Stimulated activated naive CD4-positive, alpha-beta T cell (primary cell): Measurements from ENCODE around the gene C1orf232.

Experiments used
- DNase-seq, 6 experiments: peaks; one replicate each; lab custom pipeline; 2025; lab: John Stamatoyannopoulos, UW

C1orf232 gene

DNA sequence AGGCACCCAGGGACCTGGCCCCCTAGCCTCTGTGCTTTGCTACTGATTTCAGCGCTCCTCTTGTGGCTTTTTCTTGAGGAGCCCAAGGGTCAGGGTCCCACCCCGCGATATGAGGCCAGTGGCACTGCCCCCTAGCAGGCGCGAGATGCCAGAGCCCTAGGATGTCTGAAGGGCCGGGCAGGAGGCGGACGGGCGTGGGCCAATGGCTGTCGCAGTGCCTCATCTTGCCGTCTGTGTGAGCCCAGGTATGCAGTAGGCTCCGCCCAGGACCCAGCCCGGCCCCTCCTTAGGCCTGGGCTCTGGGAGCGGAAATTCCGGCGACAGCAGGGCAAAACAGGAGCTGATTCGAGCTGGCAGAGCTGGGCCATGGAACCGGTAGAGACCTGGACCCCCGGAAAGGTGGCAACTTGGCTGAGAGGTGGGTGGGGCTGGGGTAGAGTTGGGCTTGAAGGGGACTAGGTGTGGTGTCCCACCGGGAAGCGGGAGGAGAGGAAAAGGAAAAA, 8.5 kb upstream of the C1orf232 start, which contains the start of gene CNKSR1:
Gene CNKSR1 (plus strand): TSS at position 310 of the 503 bp plus-strand sequence. CDS start 57 bp downstream, at position 367.
- DNase-seq = no peak

DNA sequence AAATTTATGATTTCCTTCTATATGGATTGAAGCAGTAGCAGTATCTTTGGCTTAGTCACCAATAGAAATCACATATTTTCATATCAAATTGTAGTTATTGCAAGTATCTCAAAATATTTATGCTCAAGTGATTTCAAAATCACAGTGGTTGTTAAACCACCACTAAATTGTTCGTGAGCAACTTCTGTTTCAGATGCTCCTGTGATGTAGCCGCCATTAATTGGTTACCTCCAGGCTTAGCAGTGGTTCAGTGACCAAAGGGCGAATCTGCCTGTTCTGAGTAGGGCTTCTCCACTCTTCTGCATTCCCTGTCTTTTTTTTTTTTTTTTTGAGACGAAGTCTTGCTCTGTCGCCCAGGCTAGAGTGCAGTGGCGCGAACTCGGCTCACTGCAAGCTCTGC, 6.6 kb upstream of the C1orf232 start:
- DNase-seq = no peak

- DNase-seq = no peak
Observed at GRCh38 chr1:26171084-26172072, 2.6 kb upstream of the C1orf232 start, which contains the start of gene ZNF593OS. ZNF593OS (minus strand) TSS chr1:26171832; CDS start chr1:26171661, 171 bp downstream.

GRCh38 chr1:26170472-26170821, 1.7 kb upstream of the C1orf232 start:
- no peak for DNase-seq

GRCh38 chr1:26169669-26170471, 1.1 kb upstream of the C1orf232 start, which contains the start of gene ZNF593:
ZNF593 (plus strand) TSS chr1:26169908; CDS start chr1:26169984, 76 bp downstream.
- DNase-seq = peak; percentile 37 to 77 (median 66)

GRCh38 chr1:26169198-26169554, 413 bp upstream of the C1orf232 start:
- DNase-seq = no peak

DNA sequence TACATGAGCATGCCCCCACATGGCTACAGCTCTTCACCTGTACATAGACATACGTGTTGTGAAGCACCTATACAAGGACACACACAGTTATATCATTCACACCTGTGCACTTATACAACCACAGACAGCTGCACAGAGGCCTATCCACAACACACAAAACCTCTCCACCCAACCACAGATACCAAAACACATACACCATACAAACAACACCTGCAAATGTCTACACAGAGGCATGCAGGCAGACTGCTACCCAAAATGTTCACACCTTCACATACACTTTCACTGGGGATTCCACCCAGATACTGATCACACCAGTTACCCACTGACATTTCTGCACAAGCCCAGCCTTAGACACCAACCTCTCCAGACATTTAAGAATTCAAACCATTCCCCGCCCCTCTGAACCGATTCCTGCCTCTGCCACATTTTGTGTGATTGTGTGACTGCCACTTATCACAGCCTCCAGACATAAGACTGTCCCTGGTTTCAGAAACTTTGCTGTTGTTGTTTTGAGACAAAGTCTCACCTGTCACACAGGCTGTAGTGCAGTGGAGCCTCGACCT, 2.0 kb downstream of the C1orf232 start:
- DNase-seq = no peak

DNA sequence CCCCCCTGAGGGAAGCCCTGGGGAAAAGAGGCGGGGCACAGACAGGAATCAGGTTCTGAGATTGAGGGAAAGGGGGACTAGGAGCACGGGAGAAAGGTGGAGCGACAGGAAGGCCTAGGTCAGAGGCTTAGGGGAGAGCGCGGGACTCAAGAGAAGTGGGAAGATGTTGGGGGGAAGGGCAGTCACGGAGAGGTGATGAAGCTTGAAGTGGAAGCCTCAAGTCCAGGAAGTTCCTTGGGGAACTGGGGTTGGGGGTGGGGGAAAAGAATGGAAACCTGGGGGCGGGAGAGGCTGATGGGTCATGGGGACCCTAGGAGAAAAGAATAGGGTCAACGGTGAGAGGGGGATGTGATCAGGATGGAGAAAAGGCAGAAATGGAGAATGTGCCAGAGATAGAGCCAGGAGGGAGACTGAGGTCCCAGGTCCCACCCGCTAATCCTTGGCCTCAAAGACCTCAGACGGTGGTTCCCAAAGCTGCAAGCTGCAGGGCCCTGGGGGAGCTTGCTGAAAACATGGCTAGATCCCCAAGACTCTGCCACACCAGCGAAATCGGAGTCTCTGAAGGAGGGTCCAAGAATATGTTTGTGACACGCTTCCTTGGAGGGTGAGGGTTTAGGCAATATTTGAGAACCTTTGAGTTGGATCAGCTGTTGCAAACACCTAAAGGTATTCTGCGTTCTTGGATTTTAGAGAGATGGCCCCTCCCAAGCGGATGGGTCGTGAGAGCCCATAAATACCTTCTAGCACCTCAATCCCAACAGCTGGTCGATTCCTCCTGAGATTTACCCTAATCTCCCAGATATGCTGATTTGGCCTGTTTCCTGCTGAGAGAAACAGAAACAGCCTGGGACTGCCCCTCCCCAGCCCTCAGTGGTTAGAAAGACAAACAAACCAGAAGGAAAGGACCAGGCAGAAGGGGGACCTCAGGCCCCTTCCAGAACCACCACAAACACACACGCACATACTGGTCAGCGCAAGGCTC, 3.6 kb downstream of the C1orf232 start:
- no peak for DNase-seq

DNA sequence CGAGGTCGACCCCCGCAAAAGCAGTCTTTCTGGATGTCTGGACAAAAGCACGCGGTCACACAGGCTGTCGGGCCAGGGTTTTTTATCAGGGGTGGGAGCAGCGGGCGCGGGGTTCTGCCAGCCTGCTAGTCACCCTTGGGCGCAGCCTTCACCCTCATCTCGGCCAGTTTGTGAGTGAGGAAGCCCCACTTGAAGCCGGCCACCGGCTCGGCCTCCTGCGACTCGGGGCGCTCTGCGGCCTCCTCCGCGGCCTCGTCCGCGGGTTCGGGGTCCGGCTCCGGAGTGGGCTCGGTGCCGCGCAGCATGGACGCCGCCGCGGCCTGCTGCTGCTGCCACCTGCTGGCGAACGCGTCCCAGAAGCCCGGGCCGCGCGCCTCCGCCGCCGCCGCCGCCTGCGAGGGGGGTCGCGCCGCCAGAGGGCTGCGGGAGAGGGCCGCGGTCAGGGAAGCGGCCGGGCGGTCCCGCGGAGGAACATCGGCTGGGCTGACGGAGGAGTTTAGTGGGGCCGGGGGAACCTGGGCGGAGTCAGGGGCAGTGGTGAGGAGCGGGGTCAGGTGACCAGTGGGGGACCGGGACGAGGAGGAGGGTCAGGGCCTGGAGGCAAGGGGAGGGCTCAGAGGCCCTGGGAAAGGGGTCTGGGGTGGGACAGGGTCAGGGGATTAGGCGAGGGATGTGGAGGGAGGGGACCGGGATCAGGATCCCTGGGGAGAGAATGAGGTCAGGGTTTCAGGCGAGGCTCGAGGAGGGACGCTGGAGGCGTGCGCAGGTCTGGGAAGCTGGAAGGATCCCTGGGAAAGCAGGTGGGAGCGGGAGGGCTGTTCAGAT, 4.5 kb downstream of the C1orf232 start:
- peak in 4 of 6 experiments; percentile 24 to 65 (median 50) for DNase-seq

DNA sequence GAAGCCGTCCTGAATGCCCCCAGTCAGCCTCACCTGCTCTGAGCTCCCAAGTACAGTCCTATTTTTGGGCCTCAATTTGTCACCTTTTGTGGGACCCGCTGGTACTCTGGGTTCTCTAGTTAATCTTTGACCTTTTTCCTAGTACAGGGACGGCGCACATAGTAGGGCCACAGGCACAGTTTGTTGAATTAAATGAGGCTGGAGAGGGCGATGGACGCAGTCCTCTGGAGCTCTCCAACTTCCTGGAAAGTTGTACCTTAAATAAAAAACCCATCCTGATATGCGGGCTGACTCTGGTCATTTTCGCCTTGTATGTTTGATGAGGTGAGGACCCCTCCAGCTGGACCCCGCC, 5.1 kb downstream of the C1orf232 start:
- no peak for DNase-seq

DNA sequence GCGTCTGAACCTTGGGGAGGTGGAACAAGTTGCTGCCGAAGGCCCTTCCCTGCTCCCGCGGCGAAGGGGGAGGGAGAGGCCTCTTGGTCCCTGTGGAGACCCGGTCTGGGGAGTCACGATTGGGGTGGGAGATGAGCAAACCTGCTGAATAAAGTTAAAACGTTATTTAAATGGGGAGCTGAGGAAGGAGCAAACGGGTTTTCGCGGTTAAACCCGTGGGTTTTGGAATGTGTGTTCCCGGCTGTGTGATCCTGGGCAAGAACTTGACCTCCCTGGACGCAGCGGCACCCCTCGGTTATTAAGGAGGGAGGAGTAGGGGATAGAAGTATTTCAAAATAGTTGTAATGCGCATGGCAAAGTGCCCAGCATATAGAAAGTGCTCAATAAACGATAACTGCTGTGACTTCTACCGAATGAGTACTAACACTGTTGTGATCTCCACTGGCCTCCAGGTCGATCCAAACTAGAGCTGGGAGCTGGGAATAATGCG, 6.5 kb downstream of the C1orf232 start:
- DNase-seq = no peak

GRCh38 chr1:26161415-26162219, 7.1 kb downstream of the C1orf232 start:
- DNase-seq = peak in 4 of 6 experiments; percentile 17 to 49 (median 31)

GRCh38 chr1:26160527-26161414, 8.0 kb downstream of the C1orf232 start:
- DNase-seq = no peak

DNA sequence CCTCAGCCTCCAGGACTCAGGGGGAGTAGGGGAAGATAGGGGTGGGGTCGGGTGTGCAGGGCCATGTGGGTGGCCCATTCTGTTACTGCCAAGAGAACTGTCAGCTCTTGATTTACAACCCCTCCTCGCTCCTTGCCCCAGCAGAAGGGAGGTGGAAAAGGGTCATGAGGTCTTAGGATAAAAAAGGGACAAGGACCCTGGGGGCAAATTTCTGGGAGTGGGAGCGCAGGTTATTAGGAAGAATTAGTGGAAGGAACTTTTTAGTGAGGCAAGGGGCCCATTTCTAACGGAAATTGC, 9.1 kb downstream of the C1orf232 start:
- DNase-seq = no peak

- DNase-seq = no peak
Observed at GRCh38 chr1:26158908-26159742, 9.6 kb downstream of the C1orf232 start, which contains the start of gene FAM110D. FAM110D (plus strand) TSS chr1:26159079; CDS start chr1:26161292, 2,213 bp downstream.

- DNase-seq = no peak
Observed at GRCh38 chr1:26158271-26158907, 10.4 kb downstream of the C1orf232 start.
